Choroid plexus epithelial cell (primary cell): ENCODE data around the gene MCCD1.

ENCODE experiments used
- DNase-seq: peaks from one replicate; pipeline ENCODE4 v3.0.0-alpha.2; 2010; ENCODE audit warnings: low read depth
- H3K4me3 ChIP-seq: 2 replicates; pipeline ENCODE4 v1.5.1; 2011; ENCODE audit warnings: low read depth, mild to moderate bottlenecking, control low read depth, low read length, moderate library complexity
- TF ChIP-seq, protein P1 (sequence below): conservative IDR thresholded peaks from 2 replicates; pipeline ENCODE4 v1.5.1; 2011; ENCODE audit warnings: low read depth, mild to moderate bottlenecking, control low read depth, inconsistent platforms, low read length, moderate library complexity

The MCCD1 gene

DNA sequence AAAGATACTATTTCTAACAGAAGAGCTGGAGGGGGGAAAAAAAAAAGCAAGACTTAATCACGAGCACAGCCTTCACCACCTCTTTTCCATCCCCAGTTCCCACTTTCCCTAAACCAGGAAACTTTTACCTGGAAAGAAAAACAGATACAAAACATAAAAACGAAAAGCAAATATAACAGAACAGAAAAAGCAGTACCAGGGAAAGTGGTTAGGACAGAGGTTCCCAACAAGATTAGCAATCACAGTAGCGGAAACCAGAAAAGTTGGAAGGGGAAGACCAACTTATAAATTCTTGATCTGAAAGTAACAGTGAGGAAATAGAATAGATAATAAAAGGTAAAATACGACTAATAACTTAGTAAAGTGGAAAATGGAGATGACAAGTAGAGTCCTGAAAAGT, 11.9 kb downstream of the MCCD1 start:
- TF ChIP-seq, protein P1, sequence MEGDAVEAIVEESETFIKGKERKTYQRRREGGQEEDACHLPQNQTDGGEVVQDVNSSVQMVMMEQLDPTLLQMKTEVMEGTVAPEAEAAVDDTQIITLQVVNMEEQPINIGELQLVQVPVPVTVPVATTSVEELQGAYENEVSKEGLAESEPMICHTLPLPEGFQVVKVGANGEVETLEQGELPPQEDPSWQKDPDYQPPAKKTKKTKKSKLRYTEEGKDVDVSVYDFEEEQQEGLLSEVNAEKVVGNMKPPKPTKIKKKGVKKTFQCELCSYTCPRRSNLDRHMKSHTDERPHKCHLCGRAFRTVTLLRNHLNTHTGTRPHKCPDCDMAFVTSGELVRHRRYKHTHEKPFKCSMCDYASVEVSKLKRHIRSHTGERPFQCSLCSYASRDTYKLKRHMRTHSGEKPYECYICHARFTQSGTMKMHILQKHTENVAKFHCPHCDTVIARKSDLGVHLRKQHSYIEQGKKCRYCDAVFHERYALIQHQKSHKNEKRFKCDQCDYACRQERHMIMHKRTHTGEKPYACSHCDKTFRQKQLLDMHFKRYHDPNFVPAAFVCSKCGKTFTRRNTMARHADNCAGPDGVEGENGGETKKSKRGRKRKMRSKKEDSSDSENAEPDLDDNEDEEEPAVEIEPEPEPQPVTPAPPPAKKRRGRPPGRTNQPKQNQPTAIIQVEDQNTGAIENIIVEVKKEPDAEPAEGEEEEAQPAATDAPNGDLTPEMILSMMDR: no peak
- no peak for DNase-seq
- H3K4me3 ChIP-seq: peak overlapping the region; percentile 94

DNA sequence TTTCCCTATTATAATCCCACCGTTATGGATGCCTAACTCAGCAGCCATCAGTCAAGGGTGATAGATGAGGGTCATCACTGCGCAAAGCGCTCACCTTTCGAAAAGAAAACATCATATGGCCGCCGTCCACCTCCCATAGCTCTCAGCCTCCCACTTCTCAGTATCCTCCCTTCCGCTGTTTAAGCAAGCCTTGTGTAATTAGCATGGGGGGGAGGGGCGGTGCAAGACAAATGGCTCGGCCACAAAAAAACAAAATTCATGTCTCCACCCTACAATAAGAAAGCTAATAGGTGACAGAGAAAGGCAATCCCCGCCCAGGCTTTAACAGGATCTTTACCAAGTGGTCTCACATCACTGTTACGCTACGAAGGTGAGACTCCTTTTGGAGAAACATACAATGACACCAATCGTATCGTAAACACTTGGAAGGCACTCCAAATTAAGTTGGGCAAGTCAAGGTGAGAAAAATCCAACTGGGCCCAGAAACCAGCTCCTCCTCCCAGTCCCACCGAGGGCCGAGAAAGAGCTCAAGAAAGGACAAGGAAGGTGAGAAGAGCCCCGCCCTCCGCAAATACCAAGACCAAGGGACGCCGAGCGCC, 12.4 kb downstream of the MCCD1 start:
- peak; percentile 76 for DNase-seq
- peak overlapping the region; percentile 94 for H3K4me3 ChIP-seq
- TF ChIP-seq, protein P1: no peak

DNA sequence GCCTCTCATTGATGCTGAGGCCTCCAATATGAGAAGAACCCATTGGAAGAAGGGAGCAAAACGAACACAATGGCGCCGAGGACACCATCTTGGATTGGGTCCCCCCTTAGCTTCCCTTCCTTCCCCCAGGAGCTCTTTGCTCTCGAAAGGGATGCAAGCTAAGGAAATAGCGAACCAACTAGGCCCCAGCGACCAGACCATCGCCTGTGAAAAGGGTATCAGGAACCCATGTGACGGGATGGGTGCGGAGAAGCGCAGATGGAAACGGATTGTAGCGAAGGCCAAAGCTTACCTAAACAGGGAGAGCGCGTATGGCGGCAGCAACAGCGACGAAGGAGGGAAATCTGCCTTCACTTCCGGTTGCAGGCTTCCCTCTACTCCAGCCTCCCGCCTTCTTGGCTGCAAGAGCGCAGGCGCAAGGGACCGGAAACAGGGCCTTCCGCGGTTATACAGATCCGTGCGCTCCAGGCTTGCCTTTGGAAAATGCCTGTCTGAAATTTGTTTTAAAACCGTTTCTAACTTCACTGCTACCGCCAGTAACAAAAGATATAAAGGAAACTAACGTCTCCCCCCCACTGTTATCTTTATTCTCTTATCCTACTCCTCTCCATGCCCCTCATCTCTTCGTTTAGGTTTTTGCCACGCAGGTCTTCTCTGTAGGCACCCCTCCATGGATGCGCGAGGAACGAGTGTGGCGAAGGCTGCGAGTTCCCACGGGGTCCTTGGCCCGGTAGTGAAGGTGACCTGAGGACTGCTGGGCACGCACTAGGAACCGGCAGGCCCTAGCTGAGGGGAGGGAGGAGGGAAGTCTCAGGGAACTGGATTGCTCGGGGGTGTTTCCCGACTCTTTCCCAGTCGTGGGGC, 13.1 kb downstream of the MCCD1 start, which contains the start of gene DDX39B:
Gene DDX39B (minus strand): TSS at position 346 of the 864 bp plus-strand sequence. CDS start 1,471 bp downstream, outside the sequence.
- TF ChIP-seq, protein P1: no peak

DNA sequence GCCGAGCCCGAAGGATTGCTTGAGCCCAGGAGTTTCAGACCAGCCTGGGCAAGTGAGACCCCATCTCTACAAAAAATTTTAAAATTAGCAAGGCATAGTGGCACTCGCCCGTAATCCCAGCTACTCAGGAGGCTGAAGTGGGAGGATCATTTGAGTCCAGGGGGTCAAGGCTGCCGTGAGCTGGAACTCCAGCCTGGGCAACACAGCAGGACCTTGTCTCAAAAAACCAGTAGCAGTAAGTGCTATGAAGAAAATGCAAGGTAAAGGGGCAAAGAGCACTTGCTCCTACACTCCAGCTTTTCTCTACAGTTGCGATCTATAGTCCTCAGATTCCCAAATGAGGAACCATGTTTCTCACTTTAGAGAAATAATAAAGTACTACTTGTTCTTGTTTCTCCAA, 14.9 kb downstream of the MCCD1 start:
- H3K4me3 ChIP-seq: no peak overlapping the region
- TF ChIP-seq, protein P1: no peak
- no peak for DNase-seq

More for the DNA sequence above, 13.1 kb downstream of the MCCD1 start, which contains the start of gene DDX39B:
- H3K4me3 ChIP-seq: peak within 1 kb of the TSS; percentile 94
- peak; percentile 99 for DNase-seq

DNA sequence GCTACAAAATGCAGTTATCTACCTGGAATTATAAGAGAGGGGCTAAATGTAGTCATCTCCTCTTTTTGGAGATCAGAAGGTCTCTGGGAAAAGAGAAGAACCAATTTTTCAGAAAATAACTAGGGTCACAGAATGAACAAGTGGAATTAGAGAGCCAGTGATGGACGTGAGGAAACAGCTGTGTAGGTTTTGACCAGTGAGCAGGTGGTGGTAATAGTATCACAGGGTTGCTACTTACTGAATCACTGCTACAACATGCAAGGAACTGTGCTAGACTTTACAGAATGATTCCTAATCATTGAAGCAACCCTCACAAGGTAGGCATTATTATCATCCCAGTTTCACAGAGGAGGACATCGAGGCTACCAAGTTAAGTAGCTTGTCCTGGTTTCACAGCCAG, 15.9 kb downstream of the MCCD1 start:
- TF ChIP-seq, protein P1: no peak
- H3K4me3 ChIP-seq: no peak overlapping the region
- DNase-seq: no peak

DNA sequence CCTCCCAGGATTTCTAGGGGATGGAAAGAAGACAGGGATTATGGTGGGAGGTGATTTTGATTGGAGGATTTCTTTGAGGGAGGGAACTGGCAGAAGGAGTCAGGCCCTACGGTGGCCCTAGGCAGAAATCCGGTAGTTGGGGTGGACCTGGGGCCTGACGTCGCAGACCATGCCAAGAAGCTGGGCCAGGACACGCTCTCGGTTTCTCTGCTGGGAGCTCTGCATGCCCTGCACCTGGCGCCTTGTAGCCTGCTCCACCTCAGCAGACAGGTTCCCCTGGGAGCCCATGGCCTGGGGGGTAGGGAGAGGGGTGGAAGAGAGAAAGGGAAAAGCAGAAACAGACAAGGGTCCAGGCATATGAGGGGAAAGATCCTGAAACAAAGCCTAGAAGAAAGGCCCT, 16.5 kb downstream of the MCCD1 start:
- TF ChIP-seq, protein P1: no peak
- DNase-seq: no peak
- no peak overlapping the region for H3K4me3 ChIP-seq
